Epithelial cell of esophagus (primary cell): ENCODE data around the gene FAM184B.
"Not testable (repeated sequence)": the region's sequence is repeated elsewhere in the genome, so short reads cannot be mapped to it uniquely, and the experiment has no call there.

Experiments used
- DNase-seq: peaks from one replicate; pipeline ENCODE4 v3.0.0; 2010; ENCODE audit warnings: low read depth
- H3K4me3 ChIP-seq: 2 replicates; pipeline ENCODE4 v1.5.1; 2011; ENCODE audit warnings: mild to moderate bottlenecking, low read length, control low read depth
- CTCF ChIP-seq: IDR thresholded peaks from 2 replicates; pipeline ENCODE4 v1.5.1; 2011; ENCODE audit warnings: low read depth, mild to moderate bottlenecking, low read length, control low read depth, inconsistent platforms; ENCODE audit not compliant: insufficient read depth; ENCODE audit errors: missing control alignments

The FAM184B gene

DNA sequence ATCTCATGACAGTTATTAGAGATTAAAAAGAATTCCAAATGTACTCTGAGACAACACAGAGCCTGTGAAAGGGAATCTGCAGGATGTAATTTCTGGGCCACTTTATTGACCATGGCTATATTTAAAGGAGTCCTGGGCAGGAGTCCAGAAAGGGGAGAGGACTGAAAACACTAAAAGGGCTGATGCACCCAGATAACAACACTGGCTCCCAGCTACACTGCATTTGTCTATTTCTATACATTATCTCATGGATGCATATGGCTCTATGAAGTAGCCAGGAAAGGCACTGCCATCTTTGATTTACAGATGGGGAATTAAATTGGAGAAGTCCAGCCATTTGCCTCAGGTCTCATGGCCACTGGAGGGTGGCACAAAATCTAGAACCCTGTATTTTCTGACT, 111.0 kb downstream of the FAM184B start:
- DNase-seq = no peak
- H3K4me3 ChIP-seq = no peak overlapping the region
- no peak for TF ChIP-seq CTCF

- TF ChIP-seq CTCF = no peak
- no peak overlapping the region for H3K4me3 ChIP-seq
- no peak for DNase-seq
Measured at GRCh38 chr4:17667653-17668201, 113.7 kb downstream of the FAM184B start.

DNA sequence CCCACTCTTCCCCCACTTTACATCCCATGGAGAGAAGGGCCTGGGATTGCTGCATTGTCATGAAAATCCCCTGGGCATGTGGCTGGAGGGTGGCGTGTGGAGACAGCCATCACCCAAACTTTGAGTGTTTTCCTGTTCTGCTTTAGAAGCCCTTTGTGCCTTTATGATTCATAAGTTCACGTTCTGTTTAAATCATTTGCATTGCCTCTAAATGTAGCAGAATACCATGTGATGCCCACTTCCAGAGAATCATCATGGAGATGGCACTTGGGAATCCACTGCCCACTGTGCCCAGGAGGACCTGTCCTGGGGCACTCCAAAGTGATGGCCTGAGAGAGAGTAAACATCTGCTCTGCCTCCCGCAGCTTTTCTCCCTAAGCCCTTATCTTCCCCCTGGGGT, 114.2 kb downstream of the FAM184B start:
- no peak overlapping the region for H3K4me3 ChIP-seq
- TF ChIP-seq CTCF = no peak
- DNase-seq = no peak

DNA sequence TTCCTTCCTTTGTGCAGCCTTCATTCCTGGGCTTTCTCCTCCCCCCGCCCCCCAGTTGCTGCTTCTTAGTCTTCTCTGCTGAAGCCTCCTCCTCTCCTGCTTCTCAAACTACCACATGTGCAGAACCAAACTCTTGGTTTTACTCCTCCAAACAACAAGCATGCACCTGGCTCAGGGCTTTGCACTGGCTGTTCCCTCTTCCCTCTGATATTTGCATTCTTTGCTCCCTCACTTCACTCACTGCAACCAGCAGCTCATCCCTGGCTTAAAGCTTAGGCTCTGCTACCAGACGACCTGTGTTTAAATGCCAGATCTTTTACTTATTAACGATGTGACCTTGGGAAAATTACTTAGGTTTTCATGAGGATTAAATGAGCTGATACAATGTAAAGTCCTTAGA, 115.6 kb downstream of the FAM184B start:
- no peak for TF ChIP-seq CTCF
- no peak for DNase-seq
- H3K4me3 ChIP-seq = no peak overlapping the region

GRCh38 chr4:17665346-17665745, 116.1 kb downstream of the FAM184B start:
- TF ChIP-seq CTCF = no peak
- no peak overlapping the region for H3K4me3 ChIP-seq
- DNase-seq = no peak

DNA sequence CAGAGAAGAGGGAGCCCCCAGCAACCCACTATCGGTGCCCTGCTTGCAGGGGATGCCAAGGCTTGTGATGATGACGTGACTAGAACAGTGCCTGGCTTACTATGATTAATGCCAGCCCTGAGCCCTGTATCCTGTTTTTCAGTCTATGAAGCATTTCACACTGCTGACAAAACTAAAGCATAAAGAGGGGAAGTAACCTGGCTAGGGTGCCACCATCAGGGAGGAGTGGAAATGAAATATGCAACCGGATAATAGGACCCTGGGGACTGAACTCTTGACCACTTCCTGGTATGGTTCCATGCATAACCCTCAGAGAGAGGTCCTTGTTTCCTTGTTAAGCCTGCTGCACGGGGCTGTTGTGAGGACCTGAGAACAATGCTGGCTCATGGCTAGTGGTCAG, 116.7 kb downstream of the FAM184B start:
- no peak for TF ChIP-seq CTCF
- no peak for DNase-seq

GRCh38 chr4:17662694-17663093, 118.7 kb downstream of the FAM184B start:
- no peak overlapping the region for H3K4me3 ChIP-seq
- peak; percentile 24 for DNase-seq
- no peak for TF ChIP-seq CTCF

More for the DNA sequence above, 116.7 kb downstream of the FAM184B start:
- no peak overlapping the region for H3K4me3 ChIP-seq

DNA sequence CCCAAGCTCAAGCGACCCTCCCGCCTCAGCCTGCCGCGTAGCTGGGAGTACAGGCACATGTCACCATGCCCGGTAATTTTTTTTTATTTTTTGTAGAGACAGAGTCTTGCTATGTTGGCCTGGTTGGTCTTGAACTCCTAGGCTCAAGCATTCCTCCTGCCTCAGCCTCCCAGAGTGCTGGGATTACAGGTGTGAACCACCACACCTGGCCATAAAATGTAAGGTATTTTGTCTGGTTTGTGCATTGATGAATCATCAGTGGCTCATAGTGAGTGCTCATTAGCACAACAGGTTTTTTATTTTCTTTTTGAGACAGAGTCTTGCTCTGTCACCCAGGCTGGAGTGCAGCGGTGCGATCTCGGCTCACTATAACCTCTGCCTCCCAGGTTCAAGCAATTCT, 122.2 kb downstream of the FAM184B start:
- peak; percentile 8 for DNase-seq
- H3K4me3 ChIP-seq = not testable (repeated sequence)
